Liver (tissue), 9 donors: Measurements from ENCODE around the gene CXCL17. TPM values are rescaled to one million over a fixed set of nuclear protein-coding genes. Genes with fewer than 3 reads are reported as not detected.

Source experiments
- DNase-seq: peaks from one replicate; pipeline ENCODE4 v3.0.0-alpha.2; 2017; ENCODE audit warnings: low spot score
- H3K27ac ChIP-seq, 2 donors: one replicate each; pipeline ENCODE4 v1.7.0; 2013; ENCODE audit warnings: inconsistent platforms in 2 of 2, low read length in 2 of 2, control low read depth in 1 of 2, low read depth in 1 of 2, mild to moderate bottlenecking in 1 of 2
- H3K27me3 ChIP-seq, 4 donors: one replicate each; pipeline versions ENCODE4 v1.6.1 to v1.7.0; 2013; ENCODE audit warnings: low read length in 3 of 4, inconsistent platforms in 1 of 4, mild to moderate bottlenecking in 1 of 4, moderate library complexity in 1 of 4; ENCODE audit not compliant: control insufficient read depth in 4 of 4, insufficient read depth in 4 of 4
- H3K36me3 ChIP-seq, 4 donors: one replicate each; pipeline versions ENCODE4 v1.6.1 to v1.7.0; 2013; ENCODE audit warnings: low read length in 3 of 4, mild to moderate bottlenecking in 3 of 4, low read depth in 1 of 4, moderate library complexity in 1 of 4; ENCODE audit not compliant: control insufficient read depth in 4 of 4, insufficient read depth in 3 of 4
- H3K4me1 ChIP-seq, 4 donors: one replicate each; pipeline versions ENCODE4 v1.6.1 to v1.7.0; 2013; ENCODE audit warnings: low read length in 3 of 4, mild to moderate bottlenecking in 3 of 4, moderate library complexity in 1 of 4; ENCODE audit not compliant: control insufficient read depth in 4 of 4, insufficient read depth in 4 of 4
- H3K4me3 ChIP-seq, 3 donors: one replicate each; pipeline versions ENCODE4 v1.6.1 to v1.7.0; 2013; ENCODE audit warnings: low read length in 3 of 3, control low read depth in 1 of 3, low read depth in 1 of 3, mild to moderate bottlenecking in 1 of 3
- H3K9ac ChIP-seq, 2 donors: one replicate each; pipeline ENCODE4 v1.7.0; 2013; ENCODE audit warnings: low read length in 2 of 2, mild to moderate bottlenecking in 2 of 2, moderate library complexity in 2 of 2, control low read depth in 1 of 2, low read depth in 1 of 2
- H3K9me3 ChIP-seq, 4 donors: one replicate each; pipeline versions ENCODE4 v1.6.1 to v1.7.0; 2013; ENCODE audit warnings: low read length in 3 of 4; ENCODE audit not compliant: control insufficient read depth in 4 of 4
- ATF3 ChIP-seq: IDR thresholded peaks from 2 replicates; pipeline ENCODE4 v1.6.1; 2016; ENCODE audit warnings: antibody characterized with exemption
- CTCF ChIP-seq: fragments of 150-350 bp; IDR thresholded peaks from 2 replicates; pipeline ENCODE4 v1.5.1; 2017; ENCODE audit warnings: improper control_type of control experiment, low read depth, low read length; ENCODE audit not compliant: missing input control
- EGR1 ChIP-seq, 2 donors: IDR thresholded peaks; 2 replicates each; pipeline ENCODE4 v1.6.1; 2016 to 2018; ENCODE audit warnings: antibody characterized with exemption in 2 of 2, low read depth in 2 of 2
- FOXA1 ChIP-seq: IDR thresholded peaks from 2 replicates; pipeline ENCODE4 v1.6.1; 2016; ENCODE audit warnings: antibody characterized with exemption
- FOXA2 ChIP-seq: IDR thresholded peaks from 2 replicates; pipeline ENCODE4 v1.6.1; 2016; ENCODE audit warnings: antibody characterized with exemption
- GABPA ChIP-seq, 2 donors: IDR thresholded peaks in 1 of 2; conservative IDR thresholded peaks in 1 of 2; 2 replicates each; pipeline ENCODE4 v1.6.1; 2016; ENCODE audit warnings: antibody characterized with exemption in 2 of 2, mild to moderate bottlenecking in 1 of 2, moderate library complexity in 1 of 2
- HNF4A ChIP-seq, 2 donors: conservative IDR thresholded peaks; 2 replicates each; pipeline ENCODE4 v1.6.1; 2016; ENCODE audit warnings: antibody characterized with exemption in 2 of 2, mild to moderate bottlenecking in 2 of 2
- HNF4G ChIP-seq: IDR thresholded peaks from 2 replicates; pipeline ENCODE4 v1.6.1; 2016; ENCODE audit warnings: antibody characterized with exemption
- NR2F2 ChIP-seq: IDR thresholded peaks from 2 replicates; pipeline ENCODE4 v1.6.1; 2016; ENCODE audit warnings: antibody characterized with exemption
- RAD21 ChIP-seq, 2 donors: IDR thresholded peaks; 2 replicates each; pipeline ENCODE4 v1.6.1; 2016; ENCODE audit warnings: antibody characterized with exemption in 2 of 2, mild to moderate bottlenecking in 2 of 2
- REST ChIP-seq: IDR thresholded peaks from 2 replicates; pipeline ENCODE4 v1.6.1; 2016; ENCODE audit warnings: antibody characterized with exemption, mild to moderate bottlenecking
- RXRA ChIP-seq, 2 donors: IDR thresholded peaks; 2 replicates each; pipeline ENCODE4 v1.6.1; 2017 to 2018; ENCODE audit warnings: antibody characterized with exemption in 2 of 2, mild to moderate bottlenecking in 1 of 2
- SP1 ChIP-seq: IDR thresholded peaks from 2 replicates; pipeline ENCODE4 v1.6.1; 2018; ENCODE audit warnings: antibody characterized with exemption, mild to moderate bottlenecking
- TAF1 ChIP-seq: conservative IDR thresholded peaks from 2 replicates; pipeline ENCODE4 v1.6.1; 2016; ENCODE audit warnings: antibody characterized with exemption, mild to moderate bottlenecking
- ZBTB33 ChIP-seq: IDR thresholded peaks from 2 replicates; pipeline ENCODE4 v1.6.1; 2016; ENCODE audit warnings: antibody characterized with exemption
- WGBS: extraction: QIAGEN DNeasy Blood & Tissue Kit; methylation state at CpG from one replicate; pipeline ENCODE4 v1.1.7; 2013; 5-methylcytosine and 5-hydroxymethylcytosine counted together
- polyA plus RNA-seq, 2 donors: library from polyadenylated mRNA; stranded (reverse) in 1 of 2; unstranded in 1 of 2; fragments of 200-250 nt in 1 of 2; fragments of >200 nt in 1 of 2; fragmentation: Nextera tagmentation in 1 of 2; extraction: Ambion mirVana in 1 of 2; gene quantifications; one replicate each; pipeline versions ENCODE4 v1.2.1 to v1.2.3, GENCODE V29; 2013 to 2015
- total RNA-seq, 2 donors: library from RNA; depleted of rRNA; stranded (reverse); fragments of >200 nt; gene quantifications; one replicate each; pipeline ENCODE4 v1.2.3, GENCODE V29; 2014
- donor health status: healthy.
- donor health status: healthy.
- donor health status: healthy.
- donor health status: healthy.
- donor health status: healthy.

Gene CXCL17
- total and polyA plus RNA-seq, 4 donors, result 0.10 to 0.93 TPM; not detected in 2

GRCh38 chr19:42412227-42412626, 30.5 kb downstream of the CXCL17 start:
- no peak for DNase-seq
- Histone ChIP-seq H3K4me1 (peaks cover 7 to 11% (median 9%) of the 10 kb centered on the region in 4 donors), H3K9ac (no peak overlapping the region), H3K27me3 (no peaks in the 10 kb centered on the region), H3K4me3 (no peak overlapping the region), H3K9me3 (no peaks in the 10 kb centered on the region), H3K27ac (no peak overlapping the region), H3K36me3 (no peaks in the 10 kb centered on the region)
- WGBS, result 81% methylated on average over 7 of the region's 7 CpGs
- TF ChIP-seq REST (no peak), NR2F2 (no peak), ZBTB33 (no peak), ATF3 (no peak), FOXA1 (no peak), GABPA (IDR thresholded peaks at IDR 0.05 in 1 of 2, conservative IDR thresholded peaks at IDR 0.05 in 1 of 2) (no peak), HNF4A (conservative IDR thresholded peaks at IDR 0.05) (no peak), RXRA (IDR thresholded peaks at IDR 0.05) (no peak)

GRCh38 chr19:42411581-42412178, 31.1 kb downstream of the CXCL17 start:
- TF ChIP-seq TAF1 (no peak), RAD21 (IDR thresholded peaks at IDR 0.05) (no peak), EGR1 (IDR thresholded peaks at IDR 0.05; ENCODE audit: low read depth in 2 of 2) (no peak), HNF4A (conservative IDR thresholded peaks at IDR 0.05) (no peak), NR2F2 (no peak), ATF3 (no peak), HNF4G (no peak), SP1 (no peak), CTCF (no peak), RXRA (IDR thresholded peaks at IDR 0.05) (no peak), FOXA2 (no peak), REST (no peak), GABPA (IDR thresholded peaks at IDR 0.05 in 1 of 2, conservative IDR thresholded peaks at IDR 0.05 in 1 of 2) (no peak)
- Histone ChIP-seq H3K9ac (no peak overlapping the region), H3K36me3 (no peaks in the 10 kb centered on the region), H3K27ac (no peak overlapping the region), H3K27me3 (no peaks in the 10 kb centered on the region), H3K4me3 (no peak overlapping the region), H3K9me3 (no peaks in the 10 kb centered on the region), H3K4me1 (peaks cover 7 to 11% (median 9%) of the 10 kb centered on the region in 4 donors)
- 95% methylated on average over 8 of the region's 8 CpGs for WGBS
- no peak for DNase-seq
